Mesodermal cell (in vitro differentiated cells): ENCODE results near the gene EML4.
"Not testable (repeated sequence)": the region's sequence is repeated elsewhere in the genome, so short reads cannot be mapped to it uniquely, and the experiment has no call there.

Experiments
- H3K27ac ChIP-seq: 2 replicates; pipeline ENCODE4 v1.7.0; 2013; ENCODE audit warnings: mild to moderate bottlenecking, low read depth, low read length, moderate library complexity; ENCODE audit not compliant: severe bottlenecking
- H3K36me3 ChIP-seq: 2 replicates; pipeline ENCODE4 v1.7.1; 2013; ENCODE audit warnings: mild to moderate bottlenecking, low read length, moderate library complexity; ENCODE audit not compliant: control insufficient read depth, insufficient read depth
- H3K4me1 ChIP-seq: one replicate; pipeline ENCODE4 v1.7.1; 2013; ENCODE audit warnings: mild to moderate bottlenecking, low read length; ENCODE audit not compliant: insufficient read depth, control insufficient read depth, poor library complexity, severe bottlenecking
- H3K4me3 ChIP-seq: 2 replicates; pipeline ENCODE4 v1.7.0; 2013; ENCODE audit warnings: low read length, control low read depth, mild to moderate bottlenecking; ENCODE audit not compliant: insufficient read depth, poor library complexity, severe bottlenecking; ENCODE audit errors: extremely low read depth
- H3K9me3 ChIP-seq: 2 replicates; pipeline ENCODE4 v1.7.1; 2013; ENCODE audit warnings: mild to moderate bottlenecking, low read length, moderate library complexity; ENCODE audit not compliant: control insufficient read depth
- WGBS, 2 experiments: methylation state at CpG; one replicate each; pipeline ENCODE4 v1.1.5; 2013; ENCODE audit warnings: missing lambda C conversion rate in 2 of 2; ENCODE audit not compliant: insufficient coverage in 2 of 2; 5-methylcytosine and 5-hydroxymethylcytosine counted together

The EML4 gene

DNA sequence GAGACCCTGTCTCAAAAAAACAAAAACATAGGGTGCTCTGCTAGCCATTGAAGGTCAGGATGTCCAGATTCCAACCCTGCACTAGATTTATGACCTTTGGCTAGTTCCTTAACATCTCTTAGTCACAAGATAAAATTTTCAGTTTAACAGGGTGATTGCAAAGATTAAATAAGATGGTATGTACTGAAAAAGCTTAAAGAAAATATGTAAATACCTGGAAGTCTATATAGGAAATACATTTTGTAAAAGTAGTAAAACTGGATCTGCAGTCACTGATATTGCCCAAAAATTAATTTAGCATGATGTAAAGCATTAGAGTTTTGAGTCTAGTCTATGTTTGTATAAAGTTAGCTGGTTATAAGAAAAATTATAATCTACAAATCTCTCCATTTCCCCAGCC is 197.3 kb downstream of the EML4 start:
- Histone ChIP-seq H3K27ac (no peak overlapping the region), H3K36me3 (no peaks in the 10 kb centered on the region), H3K4me3 (no peak overlapping the region), H3K4me1 (peaks cover 5% of the 10 kb centered on the region), H3K9me3 (no peaks in the 10 kb centered on the region)

DNA sequence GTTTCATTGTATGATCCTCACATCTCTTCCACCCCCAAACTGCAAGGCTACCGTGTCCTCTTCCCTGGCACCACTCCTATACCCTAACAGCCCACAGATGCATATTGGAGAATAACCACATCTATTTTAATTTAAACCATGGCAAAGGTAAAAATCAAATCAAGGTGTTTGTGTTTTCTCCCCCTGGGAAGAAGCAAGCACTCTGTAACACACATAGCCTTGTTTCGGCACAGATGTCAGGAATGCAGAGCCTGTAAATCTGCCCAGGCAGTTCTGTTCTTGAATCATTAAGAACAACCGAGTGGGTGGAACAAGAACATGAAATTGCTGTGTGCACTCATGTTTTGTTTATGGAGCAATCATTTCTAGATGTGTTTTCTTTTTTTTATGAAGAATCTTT is 198.7 kb downstream of the EML4 start:
- Histone ChIP-seq H3K36me3 (no peaks in the 10 kb centered on the region), H3K27ac (no peak overlapping the region), H3K9me3 (no peaks in the 10 kb centered on the region), H3K4me3 (no peak overlapping the region), H3K4me1 (peaks cover 5% of the 10 kb centered on the region)
- 68 to 100% methylated on average over 2 of the region's 3 CpGs for WGBS, 2 experiments

DNA sequence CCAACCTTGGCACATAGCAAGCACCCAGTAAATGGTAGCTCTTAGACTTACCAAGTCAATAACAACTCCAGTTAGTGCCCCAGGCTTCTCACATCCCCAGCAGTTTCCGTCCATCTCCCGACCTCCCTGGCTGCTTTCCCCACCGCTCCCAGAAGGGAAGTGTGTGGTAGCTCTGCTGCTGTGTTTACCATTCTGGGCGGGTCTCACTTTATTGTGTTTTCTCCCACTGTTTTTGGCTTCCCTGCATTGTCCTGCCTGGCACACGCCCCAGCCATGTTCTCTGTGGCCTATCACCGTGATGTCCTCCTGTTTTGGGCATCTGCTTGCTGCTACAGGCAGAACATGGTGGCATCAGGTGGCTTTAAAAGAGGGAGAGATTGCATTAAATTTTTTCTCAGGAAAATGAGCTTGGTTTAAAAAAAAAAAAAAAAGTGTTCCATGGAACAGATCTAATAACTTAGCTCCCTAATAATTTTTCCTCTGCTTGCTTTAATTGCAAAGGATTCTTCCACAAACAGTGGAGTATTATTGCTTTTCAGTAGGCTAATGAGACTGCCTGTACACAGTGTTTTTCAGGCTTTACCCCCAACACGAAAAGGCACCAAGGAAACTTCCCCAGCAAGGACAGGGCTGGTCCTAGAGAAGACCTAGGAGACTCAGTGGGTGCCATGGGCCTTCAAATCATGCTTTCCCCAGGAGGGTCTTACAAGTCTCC is 199.8 kb downstream of the EML4 start:
- H3K9me3 ChIP-seq = no peaks in the 10 kb centered on the region
- peak overlapping the region; percentile 29 for H3K27ac ChIP-seq
- peaks cover 5% of the 10 kb centered on the region for H3K4me1 ChIP-seq
- H3K4me3 ChIP-seq = no peak overlapping the region
- WGBS, 2 experiments = 71 to 75% methylated on average over 4 to 6 of the region's 7 CpGs
- no peaks in the 10 kb centered on the region for H3K36me3 ChIP-seq

- H3K9me3 ChIP-seq = no peaks in the 10 kb centered on the region
- H3K36me3 ChIP-seq = no peaks in the 10 kb centered on the region
- H3K4me1 ChIP-seq = peaks cover 5% of the 10 kb centered on the region
- WGBS, 2 experiments = 64 to 89% methylated on average over 1 to 3 of the region's 5 CpGs
- peak overlapping the region; percentile 29 for H3K27ac ChIP-seq
- H3K4me3 ChIP-seq = no peak overlapping the region
These were observed 200.5 kb downstream of the EML4 start for GRCh38 chr2:42369532-42370229.

DNA sequence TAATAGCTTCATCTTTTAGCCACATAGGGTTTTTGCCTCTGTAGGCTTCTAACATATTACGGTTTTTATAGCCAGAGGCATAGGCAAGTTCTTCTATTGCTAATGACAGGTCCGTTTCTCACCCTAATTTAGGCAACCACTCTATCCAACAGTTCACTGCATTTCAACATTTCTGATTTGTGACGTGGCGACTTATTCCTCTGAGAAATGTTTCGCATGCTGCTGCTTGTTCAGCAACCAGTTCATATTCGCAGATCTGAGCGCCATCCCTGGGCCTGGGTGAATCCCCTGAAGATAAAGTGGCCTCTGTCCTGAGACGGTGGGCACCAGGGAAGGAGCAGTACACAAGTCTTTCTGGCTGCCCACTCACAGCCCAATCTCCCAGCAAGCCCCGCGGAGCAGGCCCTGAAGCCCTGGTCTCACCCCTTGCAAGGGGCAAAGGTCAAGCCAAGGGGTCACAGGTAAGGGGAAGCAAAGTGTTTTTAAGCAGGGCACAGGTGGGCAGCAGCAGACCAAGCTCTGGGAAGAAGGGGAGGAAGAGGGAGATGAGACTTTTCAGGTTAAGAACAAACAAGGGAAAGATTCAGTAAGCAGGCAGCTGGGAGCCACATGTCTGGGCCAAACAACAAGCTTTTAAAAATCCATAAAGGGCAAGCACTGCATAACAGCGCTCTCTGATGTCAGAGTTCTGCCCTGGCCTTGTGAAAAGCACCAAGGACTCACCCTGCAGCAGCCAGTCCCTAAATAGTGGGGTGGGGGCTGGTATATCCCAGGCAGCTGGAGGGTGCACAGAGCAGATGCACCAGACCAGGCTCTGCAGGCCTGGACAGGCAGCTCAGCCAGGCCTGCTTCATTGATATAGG is 202.7 kb downstream of the EML4 start:
- Histone ChIP-seq H3K27ac (no peak overlapping the region), H3K4me3 (no peak overlapping the region), H3K4me1 (peaks cover 5% of the 10 kb centered on the region), H3K36me3 (no peaks in the 10 kb centered on the region), H3K9me3 (no peaks in the 10 kb centered on the region)
- 94 to 97% methylated on average over 9 of the region's 11 CpGs for WGBS, 2 experiments

DNA sequence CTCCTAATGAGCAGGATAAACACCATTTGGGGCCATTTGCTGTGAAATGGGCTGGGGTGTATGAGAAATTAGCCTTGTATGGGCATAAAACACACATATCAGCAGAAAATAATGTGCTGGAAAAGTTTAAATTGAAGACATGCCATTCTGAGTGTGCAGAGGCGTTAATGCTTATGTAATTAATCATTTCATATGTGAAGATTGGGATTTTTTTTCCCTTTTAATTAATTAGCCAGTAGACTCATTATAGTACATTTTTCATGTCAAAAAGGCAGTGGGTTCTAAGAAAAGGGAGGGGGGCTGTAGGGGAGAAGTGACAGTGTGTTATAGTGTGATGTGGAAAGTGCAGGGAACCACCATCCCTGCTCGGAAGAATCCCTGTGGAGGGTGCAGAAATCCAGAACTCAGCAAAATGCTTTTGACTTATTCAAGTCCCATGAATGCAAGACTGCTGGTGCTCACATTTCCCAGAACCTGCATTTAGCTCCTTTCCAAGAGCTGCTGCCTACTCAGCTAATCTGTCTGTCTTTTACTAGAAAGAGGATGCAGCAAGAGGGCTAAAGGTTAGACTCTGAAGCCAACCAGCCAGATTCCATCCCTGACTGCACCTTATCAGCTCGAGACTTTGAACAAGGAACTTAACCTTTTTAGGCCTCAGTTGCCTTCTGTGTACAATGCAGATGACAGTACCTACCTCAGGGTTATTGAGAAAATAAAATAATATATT is 203.5 kb downstream of the EML4 start:
- H3K36me3 ChIP-seq = no peaks in the 10 kb centered on the region
- no peaks in the 10 kb centered on the region for H3K9me3 ChIP-seq
- no peak overlapping the region for H3K4me3 ChIP-seq
- H3K4me1 ChIP-seq = peaks cover 5% of the 10 kb centered on the region
- WGBS, 2 experiments = 20 to 82% methylated on average over 1 of the region's 3 CpGs
- H3K27ac ChIP-seq = no peak overlapping the region

DNA sequence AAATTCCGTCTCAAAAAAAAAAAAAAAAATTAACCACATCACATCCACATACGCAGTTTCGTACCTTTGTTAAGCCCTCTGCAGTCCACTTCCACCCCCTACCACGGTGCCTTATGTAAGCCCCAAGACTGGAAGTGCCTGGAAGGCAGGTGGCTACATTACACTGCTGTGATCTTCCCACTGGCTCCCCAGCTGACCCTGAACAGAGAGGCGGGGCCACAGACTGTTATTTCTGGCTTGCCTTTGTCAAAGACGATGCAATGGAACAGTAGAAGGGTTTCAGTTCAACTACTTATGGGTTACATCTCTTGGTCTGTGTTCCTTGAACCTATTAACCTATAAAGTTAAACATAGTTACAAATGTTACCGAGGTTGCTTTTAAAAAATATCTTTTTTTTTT is 207.6 kb downstream of the EML4 start:
- Histone ChIP-seq H3K27ac (no peak overlapping the region), H3K4me1 (no peaks in the 10 kb centered on the region), H3K4me3 (no peak overlapping the region), H3K9me3 (no peaks in the 10 kb centered on the region), H3K36me3 (no peaks in the 10 kb centered on the region)
- WGBS, 2 experiments = 81 to 90% methylated on average over 3 to 4 of the region's 7 CpGs

GRCh38 chr2:42378415-42378814 is 209.3 kb downstream of the EML4 start:
- no peaks in the 10 kb centered on the region for H3K36me3 ChIP-seq
- WGBS, 2 experiments = 93 to 96% methylated on average over 6 to 8 of the region's 9 CpGs
- H3K27ac ChIP-seq = no peak overlapping the region
- H3K4me1 ChIP-seq = no peaks in the 10 kb centered on the region
- H3K4me3 ChIP-seq = no peak overlapping the region
- H3K9me3 ChIP-seq = no peaks in the 10 kb centered on the region

DNA sequence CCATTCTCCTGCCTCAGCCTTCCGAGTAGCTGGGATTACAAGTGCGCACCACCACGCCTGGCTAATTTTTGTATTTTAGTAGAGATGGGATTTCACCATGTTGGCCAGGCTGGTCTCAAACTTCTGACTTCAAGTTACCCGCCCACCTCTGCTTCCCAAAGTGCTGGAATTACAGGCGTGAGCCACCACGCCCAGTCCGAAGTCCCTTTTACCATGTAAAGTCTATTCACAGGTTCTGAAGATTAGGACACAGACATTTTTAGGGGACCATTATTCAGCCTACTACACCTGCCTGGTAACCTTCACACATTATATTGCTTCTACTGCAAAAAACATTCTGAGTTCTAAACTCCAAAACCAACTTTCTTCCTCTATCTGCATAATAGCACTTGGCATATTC is 210.9 kb downstream of the EML4 start:
- H3K4me1 ChIP-seq, H3K9me3 ChIP-seq, H3K36me3 ChIP-seq, H3K27ac ChIP-seq, H3K4me3 ChIP-seq: not testable (repeated sequence)
- 86 to 100% methylated on average over 4 of the region's 7 CpGs for WGBS, 2 experiments

DNA sequence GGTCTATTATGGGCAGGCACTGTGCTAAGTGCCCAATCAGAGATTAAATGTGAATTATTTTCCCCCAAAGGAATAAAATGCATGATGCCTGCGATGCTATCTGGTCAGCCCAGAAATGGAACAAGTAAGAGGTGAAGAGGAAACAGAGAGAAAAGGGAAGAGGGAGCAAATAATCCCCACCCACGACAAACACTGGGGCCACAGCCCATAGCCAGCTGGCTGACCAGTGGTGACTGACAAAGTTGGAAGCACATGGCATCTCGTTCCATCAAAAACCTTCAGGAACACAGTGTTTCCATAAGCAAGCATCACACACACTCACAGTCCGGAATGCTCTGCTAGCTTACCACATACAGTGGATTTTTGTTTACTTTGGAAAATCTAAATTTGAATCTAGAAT is 213.0 kb downstream of the EML4 start:
- H3K4me3 ChIP-seq = no peak overlapping the region
- no peaks in the 10 kb centered on the region for H3K4me1 ChIP-seq
- no peaks in the 10 kb centered on the region for H3K9me3 ChIP-seq
- 57 to 80% methylated on average over 2 to 3 of the region's 4 CpGs for WGBS, 2 experiments
- no peak overlapping the region for H3K27ac ChIP-seq
- no peaks in the 10 kb centered on the region for H3K36me3 ChIP-seq
